ENCODE results near the gene TEKT1.
"Not testable (repeated sequence)": the region's sequence is repeated elsewhere in the genome, so short reads cannot be mapped to it uniquely, and the experiment has no call there.

TEKT1 gene

GRCh38 chr17:6862122-6862521 lies 30.6 kb upstream of the TEKT1 start:
- TF ChIP-seq CTCF (IDR thresholded peaks at IDR 0.05; ENCODE audit: insufficient read depth, missing control alignments) = no peak
- FAIRE-seq = no peak
- DNase-seq (ENCODE audit: insufficient read length, low spot score) = no peak

GRCh38 chr17:6857904-6858303 lies 26.4 kb upstream of the TEKT1 start:
- TF ChIP-seq CTCF (IDR thresholded peaks at IDR 0.05; ENCODE audit: insufficient read depth, missing control alignments) = no peak
- no peak for FAIRE-seq
- DNase-seq (ENCODE audit: insufficient read length, low spot score) = no peak

DNA sequence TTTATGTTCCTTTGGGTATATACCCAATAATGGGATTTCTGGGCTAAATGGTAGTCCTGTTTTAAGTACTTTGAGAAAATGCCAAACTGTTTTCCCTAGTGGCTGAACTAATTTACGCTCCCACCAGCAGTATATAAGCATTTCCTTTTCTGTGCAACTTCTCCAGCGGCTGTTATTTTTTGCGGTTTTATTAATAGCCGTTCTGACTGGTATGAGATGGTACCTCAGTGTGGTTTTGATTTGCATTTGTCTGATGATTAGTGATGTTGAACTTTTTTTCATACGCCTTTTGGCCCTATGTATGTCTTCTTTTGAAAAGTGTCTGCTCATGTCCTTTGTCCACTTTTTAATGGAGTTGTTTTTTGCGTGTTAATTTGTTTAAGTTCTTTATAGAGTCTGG lies 25.8 kb upstream of the TEKT1 start:
- TF ChIP-seq CTCF (IDR thresholded peaks at IDR 0.05; ENCODE audit: insufficient read depth, missing control alignments) = no peak
- FAIRE-seq = no peak
- no peak for DNase-seq (ENCODE audit: insufficient read length, low spot score)

DNA sequence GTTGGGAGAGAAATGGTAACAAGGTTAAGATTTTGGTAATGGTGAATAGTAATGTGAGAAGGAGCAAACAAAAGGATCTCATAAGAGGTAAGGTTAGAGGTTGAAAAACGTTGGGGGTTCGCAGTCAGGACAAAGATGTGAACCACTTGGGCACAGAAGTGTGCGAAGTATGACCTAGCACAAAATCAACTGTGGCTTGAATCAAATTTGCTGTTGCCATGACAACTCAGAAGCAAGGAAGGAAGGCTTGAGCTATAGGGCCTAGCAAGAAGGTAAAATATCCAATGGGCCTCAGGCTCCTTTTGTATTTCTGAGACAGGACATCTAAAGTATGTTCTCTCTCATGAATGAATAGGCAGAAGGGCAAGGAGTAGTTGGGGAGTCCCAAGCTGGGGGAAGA lies 24.5 kb upstream of the TEKT1 start:
- DNase-seq (ENCODE audit: insufficient read length, low spot score) (no peak), FAIRE-seq (no peak)
- TF ChIP-seq CTCF (IDR thresholded peaks at IDR 0.05; ENCODE audit: insufficient read depth, missing control alignments) = no peak

GRCh38 chr17:6853764-6854442 lies 22.4 kb upstream of the TEKT1 start:
- FAIRE-seq (no peak), DNase-seq (ENCODE audit: insufficient read length, low spot score) (no peak)
- TF ChIP-seq CTCF (IDR thresholded peaks at IDR 0.05; ENCODE audit: insufficient read depth, missing control alignments) = no peak

- DNase-seq (ENCODE audit: insufficient read length, low spot score); FAIRE-seq: not testable (repeated sequence)
Observed at GRCh38 chr17:6848545-6849179, 17.1 kb upstream of the TEKT1 start.

DNA sequence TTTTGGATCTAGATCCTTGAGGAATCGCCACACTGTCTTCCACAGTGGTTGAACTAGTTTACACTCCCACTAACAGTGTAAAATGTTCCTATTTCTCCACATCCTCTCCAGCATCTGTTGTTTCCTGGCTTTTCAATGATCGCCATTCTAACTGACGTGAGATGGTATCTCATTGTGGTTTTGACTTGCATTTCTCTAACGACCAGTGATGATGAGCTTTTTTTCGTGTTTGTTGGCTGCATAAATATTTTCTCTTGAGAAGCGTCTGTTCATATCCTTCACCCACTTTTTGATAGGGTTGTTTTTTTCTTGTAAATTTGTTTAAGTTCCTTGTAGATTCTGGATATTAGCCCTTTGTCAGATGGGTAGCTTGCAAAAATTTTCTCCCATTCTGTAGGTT lies 14.6 kb upstream of the TEKT1 start:
- not testable (repeated sequence) for DNase-seq (ENCODE audit: insufficient read length, low spot score); FAIRE-seq

- not testable (repeated sequence) for FAIRE-seq; DNase-seq (ENCODE audit: insufficient read length, low spot score)
Observed at GRCh38 chr17:6844406-6844805, 12.9 kb upstream of the TEKT1 start.

All from D721Med (cell line).